ENCODE data around the gene KRT31. TPM values are rescaled to one million over a fixed set of nuclear protein-coding genes. Genes with fewer than 3 reads are reported as not detected.

Gene KRT31
- total and polyA plus RNA-seq, 2 donors (not counting 1 experiment from before 2014, with no cell fraction given) = not detected

DNA sequence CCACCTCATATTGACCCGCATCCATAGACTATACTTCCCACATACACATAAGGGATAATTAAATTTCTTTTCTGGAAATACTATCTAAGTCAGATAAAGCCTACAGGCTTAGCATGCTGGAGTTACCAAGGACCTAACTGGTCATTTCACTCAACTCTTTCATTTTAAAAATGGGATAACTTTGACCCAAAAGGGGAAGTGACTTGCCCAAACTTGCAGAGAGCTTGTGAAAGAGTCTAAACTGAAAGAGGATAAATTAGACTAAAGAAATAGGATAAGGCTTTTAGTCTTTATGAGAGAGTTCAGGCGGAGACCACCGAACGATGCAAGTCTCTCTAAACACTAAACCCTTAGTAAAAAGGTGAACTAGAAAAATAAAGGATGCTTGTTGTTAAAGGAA, 42.9 kb downstream of the KRT31 start:
- Histone ChIP-seq H3K9me3 (ENCODE audit: control extremely low read depth in 1 of 3, control insufficient read depth in 2 of 3, insufficient read depth in 1 of 3, low read length in 2 of 3) (no peaks in the 10 kb centered on the region), H3K4me3 (ENCODE audit: control extremely low read depth in 1 of 5, extremely low read depth in 1 of 5, insufficient read depth in 1 of 5, low read depth in 2 of 5, low read length in 4 of 5) (no peak overlapping the region), H4K20me1 (ENCODE audit: control insufficient read depth, insufficient read depth, low read length, poor library complexity, severe bottlenecking) (no peaks in the 10 kb centered on the region), H2AFZ (ENCODE audit: insufficient read depth, low read depth, low read length, poor library complexity, severe bottlenecking) (no peak overlapping the region), H3K36me3 (replicated peaks in 1 of 2; ENCODE audit: control extremely low read depth in 1 of 2, control insufficient read depth in 1 of 2, extremely low read depth in 1 of 2, insufficient read depth in 2 of 2, low read length in 1 of 2) (no peaks in the 10 kb centered on the region), H3K79me2 (ENCODE audit: control insufficient read depth, insufficient read depth, low read length) (no peaks in the 10 kb centered on the region), H3K27ac (ENCODE audit: low read length in 2 of 2) (no peak overlapping the region), H3K4me2 (replicated peaks; ENCODE audit: low read depth, low read length, poor library complexity, severe bottlenecking) (no peak overlapping the region), H3K27me3 (replicated peaks in 1 of 4; ENCODE audit: control extremely low read depth in 1 of 4, control insufficient read depth in 3 of 4, insufficient read depth in 4 of 4, low read length in 3 of 4) (peaks cover 0 to 10% (median 0%) of the 10 kb centered on the region in 4 experiments), H3K9ac (ENCODE audit: low read length) (no peak overlapping the region), H3K4me1 (ENCODE audit: control insufficient read depth in 2 of 2, insufficient read depth in 2 of 2, low read length in 2 of 2) (no peaks in the 10 kb centered on the region)
- intact Hi-C loops (cut with micrococcal nuclease) = no loop called here
- ChIA-PET CTCF (no interaction called here), POLR2A (no interaction called here)
- DNase-seq (no peak), ATAC-seq (ENCODE audit: low read depth) (no peak)
- no CpG with 5 or more reads among the region's 4 CpGs for WGBS (ENCODE audit: insufficient coverage)
- H3K4me1 Mint-ChIP-seq = no peaks in the 10 kb centered on the region
- peaks cover 35% of the 10 kb centered on the region for H3K27me3 Mint-ChIP-seq
- TF ChIP-seq, protein P1, sequence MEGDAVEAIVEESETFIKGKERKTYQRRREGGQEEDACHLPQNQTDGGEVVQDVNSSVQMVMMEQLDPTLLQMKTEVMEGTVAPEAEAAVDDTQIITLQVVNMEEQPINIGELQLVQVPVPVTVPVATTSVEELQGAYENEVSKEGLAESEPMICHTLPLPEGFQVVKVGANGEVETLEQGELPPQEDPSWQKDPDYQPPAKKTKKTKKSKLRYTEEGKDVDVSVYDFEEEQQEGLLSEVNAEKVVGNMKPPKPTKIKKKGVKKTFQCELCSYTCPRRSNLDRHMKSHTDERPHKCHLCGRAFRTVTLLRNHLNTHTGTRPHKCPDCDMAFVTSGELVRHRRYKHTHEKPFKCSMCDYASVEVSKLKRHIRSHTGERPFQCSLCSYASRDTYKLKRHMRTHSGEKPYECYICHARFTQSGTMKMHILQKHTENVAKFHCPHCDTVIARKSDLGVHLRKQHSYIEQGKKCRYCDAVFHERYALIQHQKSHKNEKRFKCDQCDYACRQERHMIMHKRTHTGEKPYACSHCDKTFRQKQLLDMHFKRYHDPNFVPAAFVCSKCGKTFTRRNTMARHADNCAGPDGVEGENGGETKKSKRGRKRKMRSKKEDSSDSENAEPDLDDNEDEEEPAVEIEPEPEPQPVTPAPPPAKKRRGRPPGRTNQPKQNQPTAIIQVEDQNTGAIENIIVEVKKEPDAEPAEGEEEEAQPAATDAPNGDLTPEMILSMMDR (IDR thresholded peaks at IDR 0.05) = no peak
- no peak for TF ChIP-seq EZH2 (IDR thresholded peaks at IDR 0.05; ENCODE audit: borderline replicate concordance, insufficient read depth, low read depth, low read length, poor library complexity, severe bottlenecking)
- peaks cover 3% of the 10 kb centered on the region for H3K9me3 Mint-ChIP-seq (ENCODE audit: insufficient read depth)
- H3K4me3 Mint-ChIP-seq = no peak overlapping the region
- no peak overlapping the region for H3K27ac Mint-ChIP-seq

DNA sequence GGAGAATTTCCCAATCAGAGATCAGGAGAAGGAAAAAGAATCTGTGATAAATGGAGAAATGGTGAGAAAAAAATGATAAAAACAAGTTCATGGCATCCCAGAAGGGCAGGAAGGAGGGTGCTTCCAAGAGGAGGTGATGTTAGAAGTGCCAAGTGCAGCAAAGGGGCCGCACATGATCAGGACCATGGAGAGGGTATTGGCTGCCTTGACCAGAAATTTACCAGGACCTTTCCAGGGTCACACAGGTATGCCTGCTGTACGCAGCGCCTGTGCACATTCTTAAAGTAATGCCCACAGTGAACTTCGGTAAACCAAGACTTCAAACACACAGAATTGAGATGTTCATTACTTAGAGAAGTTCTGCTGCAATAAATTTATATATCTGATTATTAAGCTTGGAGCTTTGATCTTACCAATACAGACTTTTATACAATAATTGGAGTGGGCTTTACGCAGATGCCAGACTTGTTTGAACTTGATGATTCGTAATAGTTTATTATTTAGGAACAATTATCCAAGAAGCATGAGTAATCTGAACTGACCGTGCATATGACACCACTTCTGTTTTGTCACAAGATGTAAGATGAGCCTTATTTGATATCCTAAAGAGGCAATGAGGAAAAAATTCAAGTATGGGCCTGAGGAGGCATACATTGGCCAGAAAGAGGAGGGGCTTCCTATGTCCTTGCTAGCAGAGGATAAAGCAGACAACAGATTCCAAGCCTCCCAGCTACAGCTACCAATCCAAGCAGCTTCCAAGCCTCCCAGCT, 44.6 kb downstream of the KRT31 start:
- CTCF ChIA-PET = no interaction called here
- H3K9me3 Mint-ChIP-seq (ENCODE audit: insufficient read depth) = peaks cover 3% of the 10 kb centered on the region

More for the DNA sequence above, 44.6 kb downstream of the KRT31 start:
- POLR2A ChIA-PET = no interaction called here
- Histone ChIP-seq H3K4me1 (ENCODE audit: control insufficient read depth in 2 of 2, insufficient read depth in 2 of 2, low read length in 2 of 2) (no peaks in the 10 kb centered on the region), H3K27me3 (replicated peaks in 1 of 4; ENCODE audit: control extremely low read depth in 1 of 4, control insufficient read depth in 3 of 4, insufficient read depth in 4 of 4, low read length in 3 of 4) (peaks cover 0 to 7% (median 0%) of the 10 kb centered on the region in 4 experiments), H3K9ac (ENCODE audit: low read length) (no peak overlapping the region), H3K79me2 (ENCODE audit: control insufficient read depth, insufficient read depth, low read length) (no peaks in the 10 kb centered on the region), H2AFZ (ENCODE audit: insufficient read depth, low read depth, low read length, poor library complexity, severe bottlenecking) (no peak overlapping the region), H3K36me3 (replicated peaks in 1 of 2; ENCODE audit: control extremely low read depth in 1 of 2, control insufficient read depth in 1 of 2, extremely low read depth in 1 of 2, insufficient read depth in 2 of 2, low read length in 1 of 2) (no peaks in the 10 kb centered on the region), H4K20me1 (ENCODE audit: control insufficient read depth, insufficient read depth, low read length, poor library complexity, severe bottlenecking) (no peaks in the 10 kb centered on the region), H3K27ac (ENCODE audit: low read length in 2 of 2) (no peak overlapping the region), H3K4me2 (replicated peaks; ENCODE audit: low read depth, low read length, poor library complexity, severe bottlenecking) (no peak overlapping the region), H3K9me3 (ENCODE audit: control extremely low read depth in 1 of 3, control insufficient read depth in 2 of 3, insufficient read depth in 1 of 3, low read length in 2 of 3) (no peaks in the 10 kb centered on the region), H3K4me3 (ENCODE audit: control extremely low read depth in 1 of 5, extremely low read depth in 1 of 5, insufficient read depth in 1 of 5, low read depth in 2 of 5, low read length in 4 of 5) (no peak overlapping the region)
- no peaks in the 10 kb centered on the region for H3K4me1 Mint-ChIP-seq
- no peak overlapping the region for H3K27ac Mint-ChIP-seq
- intact Hi-C loops (cut with micrococcal nuclease) = no loop called here
- TF ChIP-seq, protein P1 (IDR thresholded peaks at IDR 0.05) = no peak
- TF ChIP-seq EZH2 (IDR thresholded peaks at IDR 0.05; ENCODE audit: borderline replicate concordance, insufficient read depth, low read depth, low read length, poor library complexity, severe bottlenecking) = no peak
- H3K27me3 Mint-ChIP-seq = peaks cover 36% of the 10 kb centered on the region
- DNase-seq = no peak
- ATAC-seq (ENCODE audit: low read depth) = no peak
- no peak overlapping the region for H3K4me3 Mint-ChIP-seq
- WGBS (ENCODE audit: insufficient coverage) = 95% methylated on average over 2 of the region's 7 CpGs

Measured in B cell (primary cell).